H54 (cell line): ENCODE results near the gene IGFL3.
"Not testable (repeated sequence)": the region's sequence is repeated elsewhere in the genome, so short reads cannot be mapped to it uniquely, and the experiment has no call there.

Experiments used
- DNase-seq: peaks from one replicate; pipeline ENCODE4 v3.0.0; 2011; ENCODE audit warnings: low spot score, mixed read lengths; ENCODE audit not compliant: insufficient read length
- FAIRE-seq: peaks from 3 replicates; lab custom pipeline; 2011; peaks lifted over from hg19 to GRCh38; lab: Jason Lieb, UNC
- POLR2A ChIP-seq: IDR thresholded peaks from 2 replicates; pipeline ENCODE4 v1.6.1; 2011; ENCODE audit warnings: low read depth, mild to moderate bottlenecking, low read length

Gene IGFL3

DNA sequence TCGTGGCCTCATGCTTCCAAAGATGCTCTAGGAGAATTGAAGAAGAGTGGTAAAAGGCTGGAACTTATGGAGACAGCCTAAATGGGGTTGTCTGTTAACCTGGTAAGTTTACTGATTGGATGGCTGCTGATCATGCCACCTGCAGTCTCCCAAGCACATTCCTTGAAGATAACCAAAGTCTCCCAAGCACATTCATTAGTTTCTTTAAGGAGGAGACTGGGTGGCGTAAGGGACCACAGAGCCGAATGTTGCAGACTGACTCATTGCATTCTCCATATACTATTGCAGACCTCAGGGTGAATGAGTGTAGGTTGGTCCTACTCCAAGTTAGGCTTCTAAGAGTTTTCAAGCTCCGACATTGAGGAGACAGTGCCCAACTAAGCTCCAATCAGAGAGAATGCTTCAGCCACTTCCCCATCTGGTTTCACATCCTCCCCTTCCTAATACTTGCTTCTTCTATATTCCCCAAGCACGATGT lies at the start of gene IGFL3:
IGFL3 (minus strand) TSS at position 51 of the 478 bp plus-strand sequence; CDS start at position 12, 39 bp downstream.
- no peak for TF ChIP-seq POLR2A
- DNase-seq: no peak
- no peak for FAIRE-seq

GRCh38 chr19:46173886-46174480 lies 49.5 kb upstream of the IGFL3 start:
- DNase-seq: no peak
- no peak for TF ChIP-seq POLR2A
- FAIRE-seq: no peak

GRCh38 chr19:46162731-46163130 lies 38.2 kb upstream of the IGFL3 start:
- DNase-seq (no peak), FAIRE-seq (no peak)
- no peak for TF ChIP-seq POLR2A

- not testable (repeated sequence) for FAIRE-seq, DNase-seq
Measured at GRCh38 chr19:46161642-46162257, 37.3 kb upstream of the IGFL3 start.

DNA sequence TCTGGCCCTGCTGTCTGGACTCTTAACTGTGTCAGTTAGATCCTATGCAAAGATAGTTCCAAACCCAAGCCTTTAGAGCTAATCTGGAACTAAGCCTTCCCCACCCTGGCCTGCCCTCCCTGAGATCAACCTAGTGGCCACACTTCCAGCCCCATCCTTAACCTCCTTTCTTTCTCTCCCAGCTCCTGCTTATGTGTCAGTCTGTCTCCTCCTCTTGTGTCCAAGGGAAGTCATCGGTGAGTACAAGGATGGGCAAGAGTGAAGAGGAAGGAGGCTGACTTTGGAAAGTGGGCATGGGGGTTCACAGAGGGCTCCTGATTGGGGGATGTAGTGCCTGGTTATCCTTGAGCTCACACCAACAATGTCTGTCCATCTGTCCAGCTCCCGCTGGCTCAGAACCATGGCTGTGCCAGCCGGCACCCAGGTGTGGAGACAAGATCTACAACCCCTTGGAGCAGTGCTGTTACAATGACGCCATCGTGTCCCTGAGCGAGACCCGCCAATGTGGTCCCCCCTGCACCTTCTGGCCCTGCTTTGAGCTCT lies 35.8 kb upstream of the IGFL3 start:
- FAIRE-seq (no peak), DNase-seq (no peak)
- TF ChIP-seq POLR2A: no peak

GRCh38 chr19:46159418-46160232 lies 35.1 kb upstream of the IGFL3 start:
- no peak for FAIRE-seq
- no peak for TF ChIP-seq POLR2A
- no peak for DNase-seq

- no peak for TF ChIP-seq POLR2A
- FAIRE-seq (no peak), DNase-seq (no peak)
Measured at GRCh38 chr19:46155237-46155636, 30.7 kb upstream of the IGFL3 start.

DNA sequence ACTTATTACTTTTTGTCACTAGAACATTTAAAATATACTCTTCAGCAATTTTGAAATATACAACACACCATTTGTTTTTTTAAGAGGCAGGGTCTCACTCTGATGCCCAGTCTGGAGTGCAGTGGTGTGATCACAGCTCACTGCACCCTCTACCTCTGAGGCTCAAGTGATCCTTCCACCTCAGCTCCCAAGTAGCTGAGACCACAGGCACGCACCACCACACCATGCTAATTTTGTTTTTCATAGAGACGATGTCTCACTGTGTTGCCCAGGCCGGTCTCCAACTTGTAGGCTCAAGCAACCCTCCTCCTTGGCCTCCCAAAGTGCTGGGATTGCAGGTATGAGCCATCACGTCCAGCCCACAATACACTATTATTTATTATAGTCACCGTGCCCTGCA lies 26.1 kb upstream of the IGFL3 start:
- TF ChIP-seq POLR2A: no peak
- no peak for FAIRE-seq
- DNase-seq: no peak

DNA sequence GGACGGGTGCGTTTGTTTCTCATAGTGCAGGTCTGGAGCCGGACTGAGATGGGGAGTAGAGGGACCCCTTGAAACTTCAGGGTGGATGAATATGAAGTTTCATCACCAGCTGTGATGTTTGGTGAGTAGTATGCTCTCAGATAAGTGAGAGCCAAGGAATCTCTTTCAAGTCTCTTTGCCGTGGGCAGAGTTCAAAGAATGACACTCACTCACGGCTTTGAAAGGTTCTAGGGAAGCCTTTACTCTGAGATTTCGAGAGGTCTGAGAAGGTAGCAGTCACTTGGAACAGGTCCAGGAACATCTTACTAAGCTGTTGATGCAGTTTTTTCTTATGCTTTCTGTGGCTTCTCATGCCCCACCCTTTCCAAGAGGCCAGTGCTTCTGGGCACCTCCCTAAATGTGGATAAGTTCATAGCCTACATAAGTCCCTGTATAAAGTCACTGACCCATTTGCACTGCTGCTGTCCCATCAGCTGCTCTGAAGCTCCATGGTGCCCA lies 23.4 kb upstream of the IGFL3 start, which contains the start of gene IGFL2:
IGFL2 (plus strand) TSS at position 448 of the 498 bp plus-strand sequence; CDS start at position 489, 41 bp downstream.
- no peak for DNase-seq
- TF ChIP-seq POLR2A: no peak
- no peak for FAIRE-seq

- no peak for FAIRE-seq
- no peak for TF ChIP-seq POLR2A
- no peak for DNase-seq
Measured at GRCh38 chr19:46147166-46147740, 22.8 kb upstream of the IGFL3 start.

GRCh38 chr19:46144756-46145155 lies 20.3 kb upstream of the IGFL3 start:
- TF ChIP-seq POLR2A: no peak
- DNase-seq (no peak), FAIRE-seq (no peak)

DNA sequence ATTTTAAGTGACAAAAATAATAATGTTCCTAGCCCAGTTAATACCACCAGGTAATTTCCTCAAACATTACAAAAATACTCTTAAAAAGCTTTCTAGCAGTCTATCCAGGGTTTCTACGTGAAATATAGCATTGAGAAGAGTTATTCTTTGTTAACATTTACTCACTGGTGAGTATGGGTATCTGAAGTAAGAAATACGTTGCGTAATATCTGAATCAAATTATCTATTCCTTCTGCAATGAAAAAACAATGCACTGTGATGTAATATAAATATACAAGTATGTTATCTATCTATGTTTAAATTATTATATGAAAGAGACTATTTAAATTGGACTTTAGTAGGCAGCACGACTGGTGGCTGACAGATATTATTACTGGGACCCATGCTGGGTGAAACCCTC lies 17.8 kb upstream of the IGFL3 start:
- no peak for TF ChIP-seq POLR2A
- no peak for FAIRE-seq
- DNase-seq: no peak

- no peak for FAIRE-seq
- no peak for TF ChIP-seq POLR2A
- DNase-seq: no peak
Measured at GRCh38 chr19:46141421-46141820, 16.9 kb upstream of the IGFL3 start.
